HUES64 (cell line): ENCODE measurements around the gene CBX7.
A peak's percentile ranks its signal among the peaks of the same experiment; 100 is the strongest.

Source experiments
- H3K27ac ChIP-seq: 2 replicates; pipeline ENCODE4 v1.7.0; 2013; ENCODE audit warnings: low read depth, low read length, inconsistent platforms
- H3K27me3 ChIP-seq: 2 replicates; pipeline ENCODE4 v1.6.1; 2013; ENCODE audit warnings: mild to moderate bottlenecking, low read length; ENCODE audit not compliant: insufficient read depth
- H3K36me3 ChIP-seq: 2 replicates; pipeline ENCODE4 v1.6.1; 2013; ENCODE audit warnings: mild to moderate bottlenecking, low read length; ENCODE audit not compliant: insufficient read depth
- H3K4me1 ChIP-seq: 2 replicates; pipeline ENCODE4 v1.6.1; 2013; ENCODE audit warnings: mild to moderate bottlenecking, low read length, moderate library complexity; ENCODE audit not compliant: insufficient read depth
- H3K4me3 ChIP-seq: 2 replicates; pipeline ENCODE4 v1.5.1; 2013; ENCODE audit warnings: mild to moderate bottlenecking, low read length, moderate library complexity
- H3K9ac ChIP-seq: 2 replicates; pipeline ENCODE4 v1.6.1; 2013; ENCODE audit warnings: mild to moderate bottlenecking, low read depth, low read length
- H3K9me3 ChIP-seq: 2 replicates; pipeline ENCODE4 v1.6.1; 2013; ENCODE audit warnings: low read depth, low read length; ENCODE audit not compliant: insufficient read depth
- WGBS: fragments of 150-250, 120-280 bp; methylation state at CpG from one replicate; pipeline ENCODE4 v1.1.7; 2013; ENCODE audit warnings: missing lambda C conversion rate; 5-methylcytosine and 5-hydroxymethylcytosine counted together

The CBX7 gene

GRCh38 chr22:39152024-39152510 lies 413 bp downstream of the CBX7 start:
- Histone ChIP-seq H3K9ac (no peak overlapping the region), H3K4me1 (no peaks in the 10 kb centered on the region), H3K4me3 (peak overlapping the region; percentile 65), H3K27ac (no peak overlapping the region), H3K36me3 (no peaks in the 10 kb centered on the region), H3K9me3 (no peaks in the 10 kb centered on the region), H3K27me3 (peaks cover 38% of the 10 kb centered on the region)
- WGBS, result 16% methylated on average over 44 of the region's 44 CpGs

- H3K4me3 ChIP-seq, result peak overlapping the region; percentile 65; the same call in 1 of the 2 replicates
- H3K27me3 ChIP-seq, result peaks cover 38% of the 10 kb centered on the region
- no peaks in the 10 kb centered on the region for H3K4me1 ChIP-seq
- H3K36me3 ChIP-seq, result no peaks in the 10 kb centered on the region
- WGBS, result 75% methylated on average over 15 of the region's 16 CpGs
- no peak overlapping the region for H3K27ac ChIP-seq
- no peak overlapping the region for H3K9ac ChIP-seq
- H3K9me3 ChIP-seq, result no peaks in the 10 kb centered on the region
Observed at GRCh38 chr22:39151329-39151975, 1.0 kb downstream of the CBX7 start.

GRCh38 chr22:39150848-39151215 lies 1.6 kb downstream of the CBX7 start:
- Histone ChIP-seq H3K9ac (no peak overlapping the region), H3K36me3 (no peaks in the 10 kb centered on the region), H3K27ac (no peak overlapping the region), H3K27me3 (peaks cover 36% of the 10 kb centered on the region), H3K9me3 (no peaks in the 10 kb centered on the region), H3K4me3 (no peak overlapping the region), H3K4me1 (no peaks in the 10 kb centered on the region)
- 89% methylated on average over 6 of the region's 6 CpGs for WGBS

- Histone ChIP-seq H3K36me3 (no peaks in the 10 kb centered on the region), H3K27ac (no peak overlapping the region), H3K9ac (no peak overlapping the region), H3K9me3 (no peaks in the 10 kb centered on the region), H3K27me3 (peaks cover 31% of the 10 kb centered on the region), H3K4me1 (no peaks in the 10 kb centered on the region), H3K4me3 (no peak overlapping the region)
- 79% methylated on average over 16 of the region's 16 CpGs for WGBS
Observed at GRCh38 chr22:39149915-39150847, 2.3 kb downstream of the CBX7 start.

GRCh38 chr22:39148727-39149535 lies 3.5 kb downstream of the CBX7 start:
- Histone ChIP-seq H3K9me3 (no peaks in the 10 kb centered on the region), H3K36me3 (no peaks in the 10 kb centered on the region), H3K27ac (peak overlapping the region; percentile 30; the same call in 1 of the 2 replicates), H3K4me1 (no peaks in the 10 kb centered on the region; the same call in 1 of the 2 replicates), H3K9ac (no peak overlapping the region), H3K27me3 (peaks cover 30% of the 10 kb centered on the region), H3K4me3 (no peak overlapping the region)
- WGBS, result 62% methylated on average over 6 of the region's 9 CpGs

- Histone ChIP-seq H3K4me1 (peaks cover 4% of the 10 kb centered on the region; the same call in 1 of the 2 replicates), H3K27me3 (peaks cover 23% of the 10 kb centered on the region), H3K9ac (no peak overlapping the region), H3K9me3 (no peaks in the 10 kb centered on the region), H3K4me3 (no peak overlapping the region), H3K27ac (peak overlapping the region; percentile 30; the same call in 1 of the 2 replicates), H3K36me3 (no peaks in the 10 kb centered on the region)
- WGBS, result 77% methylated on average over 16 of the region's 16 CpGs
Observed at GRCh38 chr22:39148026-39148726, 4.3 kb downstream of the CBX7 start.

GRCh38 chr22:39147335-39148025 lies 5.0 kb downstream of the CBX7 start:
- H3K9me3 ChIP-seq, result no peaks in the 10 kb centered on the region
- H3K9ac ChIP-seq, result no peak overlapping the region
- peaks cover 4% of the 10 kb centered on the region; the same call in 1 of the 2 replicates for H3K4me1 ChIP-seq
- WGBS, result 88% methylated on average over 5 of the region's 5 CpGs
- peaks cover 17% of the 10 kb centered on the region for H3K27me3 ChIP-seq
- no peaks in the 10 kb centered on the region for H3K36me3 ChIP-seq
- H3K27ac ChIP-seq, result no peak overlapping the region
- no peak overlapping the region for H3K4me3 ChIP-seq

GRCh38 chr22:39146256-39147101 lies 6.0 kb downstream of the CBX7 start:
- Histone ChIP-seq H3K27ac (peak overlapping the region; percentile 74; the same call in 1 of the 2 replicates), H3K9ac (peak overlapping the region; percentile 53; the same call in 1 of the 2 replicates), H3K27me3 (peaks cover 14% of the 10 kb centered on the region), H3K9me3 (no peaks in the 10 kb centered on the region), H3K4me3 (peak overlapping the region; percentile 98), H3K36me3 (no peaks in the 10 kb centered on the region), H3K4me1 (peaks cover 4% of the 10 kb centered on the region; the same call in 1 of the 2 replicates)
- WGBS, result 86% methylated on average over 6 of the region's 6 CpGs

GRCh38 chr22:39144101-39144767 lies 8.2 kb downstream of the CBX7 start:
- peak overlapping the region; percentile 98 for H3K4me3 ChIP-seq
- H3K27ac ChIP-seq, result no peak overlapping the region
- WGBS, result 19% methylated on average over 21 of the region's 22 CpGs
- no peaks in the 10 kb centered on the region for H3K9me3 ChIP-seq
- no peak overlapping the region for H3K9ac ChIP-seq
- no peaks in the 10 kb centered on the region for H3K36me3 ChIP-seq
- H3K4me1 ChIP-seq, result peaks cover 4% of the 10 kb centered on the region; the same call in 1 of the 2 replicates
- H3K27me3 ChIP-seq, result peaks cover 14% of the 10 kb centered on the region
